ENCODE results near the gene ANKRD63.

DNA sequence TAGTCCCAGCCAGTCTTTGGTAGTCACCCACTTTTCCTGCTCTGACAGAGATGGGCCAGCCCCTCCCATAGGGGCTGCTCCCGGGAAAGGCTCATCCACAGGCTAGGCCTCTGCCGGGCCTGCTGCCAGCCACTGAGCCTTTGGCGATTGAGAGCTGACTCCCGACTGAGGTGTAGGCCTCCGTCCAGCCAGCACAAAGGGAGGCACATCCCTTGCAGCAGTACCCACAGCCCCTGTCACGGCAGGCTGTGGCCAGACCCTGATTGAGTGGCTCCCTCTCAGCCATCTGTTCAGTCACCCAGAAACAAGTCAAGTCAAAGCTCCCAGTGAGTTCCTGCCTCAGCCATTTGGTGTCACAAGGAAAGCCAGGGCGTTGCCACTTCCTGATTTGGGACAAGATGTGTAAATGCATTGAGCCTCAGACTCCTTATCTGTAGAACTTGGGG, 50.2 kb downstream of the ANKRD63 start:
- TF ChIP-seq, protein P1, sequence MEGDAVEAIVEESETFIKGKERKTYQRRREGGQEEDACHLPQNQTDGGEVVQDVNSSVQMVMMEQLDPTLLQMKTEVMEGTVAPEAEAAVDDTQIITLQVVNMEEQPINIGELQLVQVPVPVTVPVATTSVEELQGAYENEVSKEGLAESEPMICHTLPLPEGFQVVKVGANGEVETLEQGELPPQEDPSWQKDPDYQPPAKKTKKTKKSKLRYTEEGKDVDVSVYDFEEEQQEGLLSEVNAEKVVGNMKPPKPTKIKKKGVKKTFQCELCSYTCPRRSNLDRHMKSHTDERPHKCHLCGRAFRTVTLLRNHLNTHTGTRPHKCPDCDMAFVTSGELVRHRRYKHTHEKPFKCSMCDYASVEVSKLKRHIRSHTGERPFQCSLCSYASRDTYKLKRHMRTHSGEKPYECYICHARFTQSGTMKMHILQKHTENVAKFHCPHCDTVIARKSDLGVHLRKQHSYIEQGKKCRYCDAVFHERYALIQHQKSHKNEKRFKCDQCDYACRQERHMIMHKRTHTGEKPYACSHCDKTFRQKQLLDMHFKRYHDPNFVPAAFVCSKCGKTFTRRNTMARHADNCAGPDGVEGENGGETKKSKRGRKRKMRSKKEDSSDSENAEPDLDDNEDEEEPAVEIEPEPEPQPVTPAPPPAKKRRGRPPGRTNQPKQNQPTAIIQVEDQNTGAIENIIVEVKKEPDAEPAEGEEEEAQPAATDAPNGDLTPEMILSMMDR (IDR thresholded peaks at IDR 0.05) = no peak
- TF ChIP-seq POLR2AphosphoS5 (IDR thresholded peaks at IDR 0.05) (no peak), POLR2A (IDR thresholded peaks at IDR 0.05) (no peak), EP300 (IDR thresholded peaks at IDR 0.05; ENCODE audit: low read depth) (no peak)
